Gastroesophageal sphincter (tissue), 4 donors: ENCODE results near the gene SMAD9. TPM values are rescaled to one million over a fixed set of nuclear protein-coding genes. Genes with fewer than 3 reads are reported as not detected.

Source experiments
- ATAC-seq: fragments of 150-250 bp; one replicate; pipeline ENCODE4 v1.9.1; 2016; ENCODE audit warnings: mild to moderate bottlenecking, moderate library complexity
- H3K27ac ChIP-seq, 4 donors: fragments of 200-600 bp; sonication (generic) in 3 of 4; 1 replicate in 3 of 4; 2 replicates in 1 of 4; pipeline ENCODE4 v1.5.1; 2016 to 2019
- H3K27me3 ChIP-seq: fragments of 200-600 bp; sonication (generic); one replicate; pipeline ENCODE4 v1.5.1; 2019
- H3K36me3 ChIP-seq, 2 donors: fragments of 200-600 bp; sonication (generic); one replicate each; pipeline ENCODE4 v1.5.1; 2019; ENCODE audit warnings: control low read depth in 1 of 2
- H3K4me1 ChIP-seq, 3 donors: fragments of 200-600 bp; sonication (generic); 1 replicate in 2 of 3; 2 replicates in 1 of 3; pipeline ENCODE4 v1.5.1; 2016 to 2019; ENCODE audit warnings: control low read depth in 2 of 3
- H3K4me3 ChIP-seq, 2 donors: fragments of 200-600 bp; sonication (generic); one replicate each; pipeline ENCODE4 v1.5.1; 2019; ENCODE audit warnings: mild to moderate bottlenecking in 1 of 2, moderate library complexity in 1 of 2
- H3K9me3 ChIP-seq, 3 donors: fragments of 200-600 bp; sonication (generic); one replicate each; pipeline ENCODE4 v1.5.1; 2017 to 2019; ENCODE audit warnings: control low read depth in 2 of 3
- EP300 ChIP-seq: sonication (generic); formaldehyde crosslinking; IDR thresholded peaks from one replicate; pipeline ENCODE4 v1.6.1; 2017; ENCODE audit warnings: antibody characterized with exemption, mild to moderate bottlenecking
- POLR2A ChIP-seq, 2 donors: fragments of 450-650 bp; IDR thresholded peaks; one replicate each; pipeline ENCODE4 v1.6.1; 2017; ENCODE audit warnings: antibody characterized with exemption in 2 of 2, mild to moderate bottlenecking in 2 of 2, moderate library complexity in 1 of 2
- POLR2AphosphoS5 ChIP-seq: sonication (generic); formaldehyde crosslinking; IDR thresholded peaks from one replicate; pipeline ENCODE4 v1.6.1; 2017; ENCODE audit warnings: antibody characterized with exemption
- WGBS, 2 donors: methylation state at CpG; one replicate each; pipeline ENCODE4 v1.1.5; 2018; ENCODE audit warnings: low coverage in 1 of 2; 5-methylcytosine and 5-hydroxymethylcytosine counted together
- total RNA-seq, 4 donors: library from RNA; depleted of rRNA; stranded (reverse); fragments of >200 nt; gene quantifications; one replicate each; pipeline ENCODE4 v1.1.0, GENCODE V29; 2016
- TF ChIP-seq, protein P1 (sequence below), 4 experiments: fragments of 200-600 bp in 2 of 4; fragments of 450-650 bp in 2 of 4; sonication (generic) in 1 of 4; IDR thresholded peaks; one replicate each; pipeline ENCODE4 v1.5.1; 2017 to 2019; ENCODE audit warnings: antibody characterized with exemption in 4 of 4, mild to moderate bottlenecking in 2 of 4, moderate library complexity in 2 of 4

SMAD9 gene
- total RNA-seq, 4 donors from 2014 or later, result 47.3 to 93.7 (median 59.7) TPM

DNA sequence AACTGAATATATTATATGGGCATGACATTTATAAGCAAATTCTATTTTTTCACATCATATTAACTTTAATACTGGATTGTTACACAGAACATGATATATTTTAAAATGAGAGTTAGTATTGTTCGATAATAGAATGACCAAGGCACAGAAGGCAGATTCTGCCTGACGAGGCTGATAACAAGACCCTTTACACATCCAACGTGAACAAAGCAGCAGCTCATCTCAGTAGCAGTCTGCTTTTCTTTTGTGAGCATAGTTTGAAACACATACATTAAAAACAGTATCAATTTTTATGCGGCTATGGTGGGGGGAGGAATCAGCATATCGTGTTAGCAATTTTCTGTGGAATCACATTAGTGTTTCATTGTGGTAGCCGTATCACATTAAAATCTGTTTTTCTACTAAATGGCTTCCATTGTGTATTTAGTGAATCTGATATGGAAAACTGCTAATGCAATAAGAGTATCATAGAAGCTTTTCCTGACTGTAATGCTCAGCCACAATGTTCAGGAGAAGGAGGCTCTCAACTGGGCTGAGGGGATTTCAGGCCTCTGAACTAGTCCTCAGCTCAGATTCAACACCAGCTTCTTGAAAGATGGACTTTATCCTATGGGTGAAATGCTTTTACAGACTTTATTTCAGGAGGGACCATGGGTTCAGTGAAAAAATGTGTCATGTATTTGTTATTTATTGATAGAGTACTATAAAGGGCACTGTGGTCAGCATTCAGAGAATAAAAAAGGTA, 4.0 kb downstream of the SMAD9 start:
- Histone ChIP-seq H3K36me3 (no peaks in the 10 kb centered on the region), H3K27ac (peak overlapping the region in 3 of 4 donors; percentile 20 to 93 (median 90)), H3K4me3 (no peak overlapping the region), H3K4me1 (peaks cover 0 to 60% (median 0%) of the 10 kb centered on the region in 3 donors), H3K27me3 (no peaks in the 10 kb centered on the region), H3K9me3 (no peaks in the 10 kb centered on the region)
- TF ChIP-seq, protein P1, sequence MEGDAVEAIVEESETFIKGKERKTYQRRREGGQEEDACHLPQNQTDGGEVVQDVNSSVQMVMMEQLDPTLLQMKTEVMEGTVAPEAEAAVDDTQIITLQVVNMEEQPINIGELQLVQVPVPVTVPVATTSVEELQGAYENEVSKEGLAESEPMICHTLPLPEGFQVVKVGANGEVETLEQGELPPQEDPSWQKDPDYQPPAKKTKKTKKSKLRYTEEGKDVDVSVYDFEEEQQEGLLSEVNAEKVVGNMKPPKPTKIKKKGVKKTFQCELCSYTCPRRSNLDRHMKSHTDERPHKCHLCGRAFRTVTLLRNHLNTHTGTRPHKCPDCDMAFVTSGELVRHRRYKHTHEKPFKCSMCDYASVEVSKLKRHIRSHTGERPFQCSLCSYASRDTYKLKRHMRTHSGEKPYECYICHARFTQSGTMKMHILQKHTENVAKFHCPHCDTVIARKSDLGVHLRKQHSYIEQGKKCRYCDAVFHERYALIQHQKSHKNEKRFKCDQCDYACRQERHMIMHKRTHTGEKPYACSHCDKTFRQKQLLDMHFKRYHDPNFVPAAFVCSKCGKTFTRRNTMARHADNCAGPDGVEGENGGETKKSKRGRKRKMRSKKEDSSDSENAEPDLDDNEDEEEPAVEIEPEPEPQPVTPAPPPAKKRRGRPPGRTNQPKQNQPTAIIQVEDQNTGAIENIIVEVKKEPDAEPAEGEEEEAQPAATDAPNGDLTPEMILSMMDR (IDR thresholded peaks at IDR 0.05), result no peak
- TF ChIP-seq POLR2AphosphoS5 (no peak), POLR2A (IDR thresholded peaks at IDR 0.05) (no peak), EP300 (no peak)
- WGBS, 2 donors, result 77 to 85% methylated on average over 5 to 6 of the region's 6 CpGs
- ATAC-seq, result no peak

DNA sequence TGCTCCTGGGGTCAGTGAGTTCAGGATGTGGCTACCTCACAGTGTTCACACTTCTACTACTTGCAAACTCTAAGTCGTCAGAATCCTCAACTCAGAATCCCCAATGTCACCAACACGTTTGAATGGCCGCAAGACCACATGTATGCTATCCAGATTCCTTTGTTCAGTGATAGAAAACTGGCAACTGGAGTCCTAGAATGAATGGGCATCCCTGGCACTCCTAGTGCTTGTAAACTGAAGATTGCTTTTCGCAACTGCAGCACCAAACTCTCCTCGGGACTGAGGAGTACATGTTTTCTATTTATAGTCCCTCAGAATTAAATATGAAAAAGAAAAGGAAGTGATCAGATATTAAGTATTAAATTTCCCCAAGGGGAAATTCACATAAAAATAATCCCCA, 4.9 kb downstream of the SMAD9 start:
- ATAC-seq, result no peak
- Histone ChIP-seq H3K4me1 (peaks cover 0 to 57% (median 0%) of the 10 kb centered on the region in 3 donors), H3K4me3 (no peak overlapping the region), H3K27me3 (no peaks in the 10 kb centered on the region), H3K27ac (no peak overlapping the region), H3K9me3 (no peaks in the 10 kb centered on the region), H3K36me3 (no peaks in the 10 kb centered on the region)
- WGBS, 2 donors, result 36 to 64% methylated on average over 2 to 5 of the region's 5 CpGs
- TF ChIP-seq EP300, result no peak
- TF ChIP-seq, protein P1 (IDR thresholded peaks at IDR 0.05), result no peak

DNA sequence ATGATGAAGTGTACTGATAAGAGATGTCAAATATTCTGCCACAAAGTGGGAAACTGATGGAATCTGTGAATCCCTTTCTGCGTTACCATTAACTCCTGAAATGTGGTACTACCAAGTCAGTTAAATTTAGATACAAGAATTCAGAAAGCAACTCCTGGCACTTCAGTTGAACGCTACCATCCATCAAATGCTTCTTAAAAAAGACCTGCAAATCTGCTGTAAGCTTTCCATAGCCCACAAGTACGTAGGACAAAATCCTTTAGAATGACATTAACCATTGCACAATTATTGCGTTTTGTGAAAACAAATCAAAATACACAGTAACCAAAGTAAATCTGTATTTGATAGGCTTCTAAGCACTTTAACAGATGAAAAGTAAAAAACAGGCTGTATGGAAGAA, 5.4 kb downstream of the SMAD9 start:
- WGBS, 2 donors, result 54 to 70% methylated on average over 4 of the region's 4 CpGs
- H3K27ac ChIP-seq, result no peak overlapping the region
- TF ChIP-seq EP300, result no peak
- TF ChIP-seq POLR2A (IDR thresholded peaks at IDR 0.05), result no peak
- TF ChIP-seq, protein P1 (IDR thresholded peaks at IDR 0.05), result no peak
- no peak for TF ChIP-seq POLR2AphosphoS5
- peaks cover 0 to 57% (median 0%) of the 10 kb centered on the region in 3 donors for H3K4me1 ChIP-seq
- H3K4me3 ChIP-seq, result no peak overlapping the region
- ATAC-seq, result no peak
- no peaks in the 10 kb centered on the region for H3K27me3 ChIP-seq
- H3K9me3 ChIP-seq, result no peaks in the 10 kb centered on the region
- H3K36me3 ChIP-seq, result no peaks in the 10 kb centered on the region

DNA sequence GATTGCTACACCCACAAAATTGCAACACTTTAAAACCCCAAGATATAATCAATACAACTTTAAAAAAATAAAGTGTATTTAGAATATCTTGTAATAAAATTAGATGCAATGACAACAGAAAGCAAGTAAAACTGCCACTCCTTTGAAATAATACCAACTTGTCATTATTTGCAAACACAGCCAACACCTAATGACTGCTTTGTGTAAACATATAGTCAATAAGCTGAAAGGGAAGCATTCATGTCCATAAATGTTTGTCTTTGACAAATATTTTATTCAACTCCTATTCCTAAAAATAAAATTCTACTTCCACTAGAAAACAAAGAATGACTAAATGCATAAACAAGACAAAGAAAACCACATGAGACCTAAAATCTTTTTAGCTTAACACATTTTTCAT, 6.6 kb downstream of the SMAD9 start:
- Histone ChIP-seq H3K9me3 (no peaks in the 10 kb centered on the region), H3K4me3 (no peak overlapping the region), H3K4me1 (peaks cover 0 to 51% (median 0%) of the 10 kb centered on the region in 3 donors), H3K27me3 (no peaks in the 10 kb centered on the region), H3K36me3 (no peaks in the 10 kb centered on the region), H3K27ac (no peak overlapping the region)
- ATAC-seq, result no peak
- TF ChIP-seq, protein P1 (IDR thresholded peaks at IDR 0.05), result no peak
- no peak for TF ChIP-seq EP300
- no peak for TF ChIP-seq POLR2AphosphoS5
- no peak for TF ChIP-seq POLR2A (IDR thresholded peaks at IDR 0.05)

DNA sequence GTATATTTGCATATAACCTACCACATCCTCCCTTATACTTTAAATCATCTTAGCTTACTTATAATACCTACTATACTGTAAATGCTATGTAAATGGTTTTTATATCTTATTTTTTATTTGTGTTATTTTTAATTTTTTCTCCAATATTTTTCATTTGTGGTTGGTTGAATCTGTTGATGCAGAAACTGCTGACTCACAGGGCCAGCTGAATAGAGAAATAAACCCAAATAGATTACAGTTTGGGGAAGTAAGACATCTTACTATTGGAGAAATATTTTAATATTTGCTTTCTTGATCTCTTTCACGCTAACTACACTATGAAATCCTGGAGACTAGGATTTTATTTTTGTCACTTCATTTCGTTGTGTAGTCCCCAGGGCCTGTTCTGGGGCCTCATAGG, 7.1 kb downstream of the SMAD9 start:
- no peak for ATAC-seq
- TF ChIP-seq POLR2AphosphoS5 (no peak), POLR2A (IDR thresholded peaks at IDR 0.05) (no peak), EP300 (no peak)
- TF ChIP-seq, protein P1 (IDR thresholded peaks at IDR 0.05), result no peak
- Histone ChIP-seq H3K4me1 (peaks cover 0 to 47% (median 0%) of the 10 kb centered on the region in 3 donors), H3K27me3 (no peaks in the 10 kb centered on the region), H3K36me3 (no peaks in the 10 kb centered on the region), H3K4me3 (no peak overlapping the region), H3K9me3 (no peaks in the 10 kb centered on the region), H3K27ac (no peak overlapping the region)
- 77 to 85% methylated on average over 2 of the region's 2 CpGs for WGBS, 2 donors
